Neutrophil (primary cell): Measurements from ENCODE around the gene LEKR1.

Source experiments
- H3K27ac ChIP-seq: fragments of 200-600 bp; sonication (generic); 2 replicates; pipeline ENCODE4 v1.5.1; 2016; ENCODE audit warnings: mild to moderate bottlenecking, moderate library complexity
- H3K27me3 ChIP-seq: fragments of 200-600 bp; sonication (generic); 2 replicates; pipeline ENCODE4 v1.6.0; 2016; ENCODE audit warnings: mild to moderate bottlenecking
- H3K36me3 ChIP-seq: fragments of 200-600 bp; sonication (generic); 2 replicates; pipeline ENCODE4 v1.5.1; 2017
- H3K4me1 ChIP-seq, 2 experiments: fragments of 200-600 bp in 1 of 2; sonication (generic) in 1 of 2; 1 replicate in 1 of 2; 2 replicates in 1 of 2; pipeline versions ENCODE4 v1.5.1 to v1.6.1; 2013 to 2016; ENCODE audit warnings: low read depth in 1 of 2, low read length in 1 of 2, mild to moderate bottlenecking in 1 of 2, moderate library complexity in 1 of 2; ENCODE audit not compliant: control insufficient read depth in 1 of 2, insufficient read depth in 1 of 2
- H3K4me3 ChIP-seq, 2 experiments: fragments of 200-600 bp in 1 of 2; sonication (generic) in 1 of 2; 1 replicate in 1 of 2; 2 replicates in 1 of 2; pipeline ENCODE4 v1.5.1; 2013 to 2016; ENCODE audit warnings: low read depth in 1 of 2, low read length in 1 of 2, mild to moderate bottlenecking in 1 of 2, moderate library complexity in 1 of 2
- H3K9me3 ChIP-seq: fragments of 200-600 bp; sonication (generic); 2 replicates; pipeline ENCODE4 v1.5.1; 2016
- TF ChIP-seq, protein P1 (sequence below): fragments of 200-600 bp; sonication (generic); IDR thresholded peaks from 2 replicates; pipeline ENCODE4 v1.5.1; 2016; ENCODE audit warnings: antibody characterized with exemption

The LEKR1 gene

DNA sequence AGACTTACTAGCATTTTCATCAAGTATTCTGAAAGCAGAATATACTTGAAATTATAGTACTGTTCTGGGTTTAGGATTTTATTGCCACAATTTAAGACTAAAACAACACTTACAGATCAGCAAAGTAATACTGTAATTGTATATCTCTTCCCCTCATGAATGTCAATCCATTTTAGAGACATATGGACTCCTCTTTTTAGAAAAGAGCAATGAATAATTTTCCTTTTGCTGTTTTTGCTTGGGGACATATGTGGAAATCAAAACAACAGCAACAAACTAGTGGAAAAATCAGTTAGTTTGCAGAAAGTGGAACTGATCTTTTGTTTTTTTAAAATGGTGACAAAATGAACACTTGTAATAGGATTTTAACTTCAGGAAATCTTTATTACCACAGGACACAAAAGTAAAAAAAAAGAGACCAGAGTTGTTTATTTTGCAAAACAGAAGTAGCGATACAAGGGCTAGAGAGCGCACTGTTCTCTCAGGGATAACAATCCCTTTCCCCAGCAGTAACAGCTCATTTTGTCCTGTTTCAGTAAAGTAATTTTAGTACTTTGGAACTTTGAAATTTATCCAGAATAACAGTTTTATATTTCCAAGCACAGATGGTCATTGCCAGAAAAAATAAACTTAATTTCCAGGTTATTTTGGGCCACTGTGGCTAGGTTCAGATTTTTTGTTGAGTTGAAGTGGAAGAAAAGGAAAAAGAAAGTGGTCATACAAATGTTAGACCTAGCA is 17.1 kb downstream of the LEKR1 start:
- no peak overlapping the region for H3K4me3 ChIP-seq
- no peaks in the 10 kb centered on the region for H3K36me3 ChIP-seq
- TF ChIP-seq, protein P1, sequence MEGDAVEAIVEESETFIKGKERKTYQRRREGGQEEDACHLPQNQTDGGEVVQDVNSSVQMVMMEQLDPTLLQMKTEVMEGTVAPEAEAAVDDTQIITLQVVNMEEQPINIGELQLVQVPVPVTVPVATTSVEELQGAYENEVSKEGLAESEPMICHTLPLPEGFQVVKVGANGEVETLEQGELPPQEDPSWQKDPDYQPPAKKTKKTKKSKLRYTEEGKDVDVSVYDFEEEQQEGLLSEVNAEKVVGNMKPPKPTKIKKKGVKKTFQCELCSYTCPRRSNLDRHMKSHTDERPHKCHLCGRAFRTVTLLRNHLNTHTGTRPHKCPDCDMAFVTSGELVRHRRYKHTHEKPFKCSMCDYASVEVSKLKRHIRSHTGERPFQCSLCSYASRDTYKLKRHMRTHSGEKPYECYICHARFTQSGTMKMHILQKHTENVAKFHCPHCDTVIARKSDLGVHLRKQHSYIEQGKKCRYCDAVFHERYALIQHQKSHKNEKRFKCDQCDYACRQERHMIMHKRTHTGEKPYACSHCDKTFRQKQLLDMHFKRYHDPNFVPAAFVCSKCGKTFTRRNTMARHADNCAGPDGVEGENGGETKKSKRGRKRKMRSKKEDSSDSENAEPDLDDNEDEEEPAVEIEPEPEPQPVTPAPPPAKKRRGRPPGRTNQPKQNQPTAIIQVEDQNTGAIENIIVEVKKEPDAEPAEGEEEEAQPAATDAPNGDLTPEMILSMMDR = no peak
- no peaks in the 10 kb centered on the region for H3K27me3 ChIP-seq
- H3K9me3 ChIP-seq = no peaks in the 10 kb centered on the region
- no peaks in the 10 kb centered on the region for H3K4me1 ChIP-seq
- no peak overlapping the region for H3K27ac ChIP-seq

DNA sequence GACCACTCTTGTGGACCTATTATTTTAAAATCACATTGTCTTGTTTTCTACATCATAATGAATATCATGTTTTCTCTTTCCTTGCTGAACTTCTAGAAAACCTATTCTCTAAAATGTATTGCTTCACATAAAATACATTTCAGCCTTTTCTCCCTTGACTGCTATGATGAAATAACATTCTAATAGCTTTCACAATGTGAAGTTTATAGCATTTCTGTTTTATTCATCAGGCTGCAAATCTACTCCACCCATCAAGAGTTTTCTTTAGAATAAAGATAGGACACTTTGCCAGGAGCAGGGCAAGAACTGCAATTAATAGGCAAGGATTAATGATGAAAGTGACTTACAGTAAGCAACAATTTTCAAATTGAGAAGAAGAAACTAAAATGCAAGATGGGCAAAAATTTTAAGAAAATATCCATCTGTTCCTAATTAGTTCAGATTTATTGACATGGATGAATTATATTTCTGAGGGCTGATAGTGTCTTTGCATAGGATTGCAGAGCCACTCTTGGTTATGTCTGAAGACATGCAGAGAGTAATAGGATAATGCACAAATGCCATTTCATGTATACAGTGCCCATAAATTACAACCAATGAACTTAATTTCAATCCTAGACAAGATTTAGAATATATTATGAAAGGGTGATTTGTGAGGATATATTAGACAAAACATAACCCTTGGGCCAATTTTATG is 21.7 kb downstream of the LEKR1 start:
- TF ChIP-seq, protein P1 = no peak
- Histone ChIP-seq H3K4me1 (no peaks in the 10 kb centered on the region), H3K4me3 (no peak overlapping the region), H3K27me3 (no peaks in the 10 kb centered on the region), H3K27ac (no peak overlapping the region), H3K36me3 (no peaks in the 10 kb centered on the region), H3K9me3 (no peaks in the 10 kb centered on the region)

DNA sequence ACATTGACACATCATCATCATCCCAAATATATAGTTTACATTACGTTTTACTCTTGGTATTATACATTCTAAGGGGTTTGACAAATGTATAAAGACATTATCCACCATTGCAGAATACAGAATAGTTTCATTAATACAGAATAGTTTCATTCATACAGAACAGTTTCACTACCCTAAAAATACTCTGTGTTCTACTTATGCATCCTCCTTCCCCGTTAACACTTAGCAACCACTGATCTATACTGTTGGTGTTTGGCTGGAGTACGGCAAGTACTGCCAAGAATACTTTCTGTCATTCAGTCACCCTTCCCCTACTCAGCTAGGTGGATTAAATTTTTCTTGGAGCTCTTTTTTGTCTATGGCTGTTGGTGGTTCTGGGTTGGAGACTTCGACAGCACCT is 33.4 kb downstream of the LEKR1 start:
- no peaks in the 10 kb centered on the region for H3K4me1 ChIP-seq
- no peaks in the 10 kb centered on the region for H3K36me3 ChIP-seq
- no peaks in the 10 kb centered on the region for H3K9me3 ChIP-seq
- H3K27me3 ChIP-seq = no peaks in the 10 kb centered on the region
- H3K27ac ChIP-seq = no peak overlapping the region
- TF ChIP-seq, protein P1 = no peak
- no peak overlapping the region for H3K4me3 ChIP-seq

DNA sequence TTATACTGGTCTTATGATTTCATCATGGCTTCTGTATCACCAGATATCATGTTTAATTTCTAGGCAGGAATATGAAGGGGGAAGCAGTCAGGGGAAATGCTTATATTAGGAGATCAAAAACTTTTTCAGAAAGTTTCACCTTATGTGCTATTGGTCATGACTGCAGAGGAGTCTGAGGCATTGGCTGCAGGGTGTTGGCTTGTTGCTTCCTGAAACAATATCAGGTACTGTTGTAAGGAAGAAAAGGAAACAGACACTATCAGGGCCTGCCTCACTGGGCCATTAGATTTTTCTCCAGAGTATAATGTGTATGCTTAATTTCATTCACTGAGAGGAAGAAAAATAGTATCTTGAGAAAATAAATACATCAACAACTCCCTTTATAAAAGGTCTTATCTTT is 34.7 kb downstream of the LEKR1 start:
- Histone ChIP-seq H3K27me3 (no peaks in the 10 kb centered on the region), H3K4me1 (no peaks in the 10 kb centered on the region), H3K9me3 (no peaks in the 10 kb centered on the region), H3K36me3 (no peaks in the 10 kb centered on the region), H3K4me3 (no peak overlapping the region), H3K27ac (no peak overlapping the region)
- TF ChIP-seq, protein P1 = no peak

DNA sequence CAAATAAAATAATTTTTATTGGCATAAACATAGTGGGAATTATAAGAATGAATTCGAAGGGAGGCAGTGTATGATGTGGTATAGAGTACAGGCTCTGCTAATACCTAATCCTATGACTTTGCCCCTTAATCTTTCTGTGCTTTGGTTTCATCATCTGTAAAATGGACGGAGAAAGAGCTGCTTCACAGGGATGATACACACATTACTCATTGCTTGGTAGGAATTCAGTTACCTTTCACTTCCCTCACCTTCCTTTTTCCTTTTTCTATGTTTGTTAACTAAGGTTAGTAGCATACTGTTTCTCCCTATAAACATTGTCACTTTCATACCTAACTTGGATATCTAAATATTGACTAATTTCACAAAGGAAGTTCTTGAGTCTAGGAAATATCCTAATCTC is 36.2 kb downstream of the LEKR1 start:
- Histone ChIP-seq H3K27me3 (no peaks in the 10 kb centered on the region), H3K27ac (no peak overlapping the region), H3K9me3 (no peaks in the 10 kb centered on the region), H3K4me1 (no peaks in the 10 kb centered on the region), H3K36me3 (no peaks in the 10 kb centered on the region), H3K4me3 (no peak overlapping the region)
- TF ChIP-seq, protein P1 = no peak
